NCI-H1092 (cell line): ENCODE measurements around the gene PTPRG.
A peak's percentile ranks its signal among the peaks of the same experiment; 100 is the strongest.

Source experiments
- DNase-seq: peaks from one replicate; lab custom pipeline; 2025; lab: John Stamatoyannopoulos, UW

PTPRG gene

GRCh38 chr3:62056658-62057057 is 495.3 kb downstream of the PTPRG start:
- no peak for DNase-seq

GRCh38 chr3:62057339-62058047 is 496.1 kb downstream of the PTPRG start:
- no peak for DNase-seq

- no peak for DNase-seq
These were observed 504.8 kb downstream of the PTPRG start for GRCh38 chr3:62065985-62066693.

- DNase-seq = no peak
These were observed 507.0 kb downstream of the PTPRG start for GRCh38 chr3:62068337-62068736.

- no peak for DNase-seq
These were observed 509.5 kb downstream of the PTPRG start for GRCh38 chr3:62070891-62071290.

GRCh38 chr3:62073038-62073437 is 511.7 kb downstream of the PTPRG start:
- no peak for DNase-seq

GRCh38 chr3:62084558-62084957 is 523.2 kb downstream of the PTPRG start:
- DNase-seq = no peak

- DNase-seq = no peak
These were observed 527.2 kb downstream of the PTPRG start for GRCh38 chr3:62088472-62089104.

GRCh38 chr3:62090066-62090465 is 528.7 kb downstream of the PTPRG start:
- DNase-seq = no peak

GRCh38 chr3:62090519-62090918 is 529.1 kb downstream of the PTPRG start:
- no peak for DNase-seq

- no peak for DNase-seq
These were observed 531.7 kb downstream of the PTPRG start for GRCh38 chr3:62093025-62093424.

- DNase-seq = no peak
These were observed 533.1 kb downstream of the PTPRG start for GRCh38 chr3:62094461-62094860.

- DNase-seq = no peak
These were observed 533.7 kb downstream of the PTPRG start for GRCh38 chr3:62095080-62095479.

- DNase-seq = no peak
These were observed 534.4 kb downstream of the PTPRG start for GRCh38 chr3:62095756-62096155.

GRCh38 chr3:62096521-62096920 is 535.1 kb downstream of the PTPRG start:
- no peak for DNase-seq

GRCh38 chr3:62097121-62097520 is 535.8 kb downstream of the PTPRG start:
- no peak for DNase-seq

- DNase-seq = no peak
These were observed 537.4 kb downstream of the PTPRG start for GRCh38 chr3:62098646-62099365.

- DNase-seq = peak; percentile 10
These were observed 539.1 kb downstream of the PTPRG start for GRCh38 chr3:62100282-62100989.

GRCh38 chr3:62101488-62101887 is 540.1 kb downstream of the PTPRG start:
- no peak for DNase-seq

GRCh38 chr3:62103531-62103930 is 542.2 kb downstream of the PTPRG start:
- DNase-seq = no peak

- no peak for DNase-seq
These were observed 548.2 kb downstream of the PTPRG start for GRCh38 chr3:62109534-62109933.
